HG03095 (cell line): ENCODE data around the gene ZNF723.
"Not testable (repeated sequence)": the region's sequence is repeated elsewhere in the genome, so short reads cannot be mapped to it uniquely, and the experiment has no call there.

ENCODE experiments used
- ATAC-seq: cut with Tn5 transposase; IDR thresholded peaks from one replicate; pipeline ENCODE4 v1.9.1; 2021; ENCODE audit warnings: moderate library complexity; ENCODE audit not compliant: unreplicated experiment

ZNF723 gene

DNA sequence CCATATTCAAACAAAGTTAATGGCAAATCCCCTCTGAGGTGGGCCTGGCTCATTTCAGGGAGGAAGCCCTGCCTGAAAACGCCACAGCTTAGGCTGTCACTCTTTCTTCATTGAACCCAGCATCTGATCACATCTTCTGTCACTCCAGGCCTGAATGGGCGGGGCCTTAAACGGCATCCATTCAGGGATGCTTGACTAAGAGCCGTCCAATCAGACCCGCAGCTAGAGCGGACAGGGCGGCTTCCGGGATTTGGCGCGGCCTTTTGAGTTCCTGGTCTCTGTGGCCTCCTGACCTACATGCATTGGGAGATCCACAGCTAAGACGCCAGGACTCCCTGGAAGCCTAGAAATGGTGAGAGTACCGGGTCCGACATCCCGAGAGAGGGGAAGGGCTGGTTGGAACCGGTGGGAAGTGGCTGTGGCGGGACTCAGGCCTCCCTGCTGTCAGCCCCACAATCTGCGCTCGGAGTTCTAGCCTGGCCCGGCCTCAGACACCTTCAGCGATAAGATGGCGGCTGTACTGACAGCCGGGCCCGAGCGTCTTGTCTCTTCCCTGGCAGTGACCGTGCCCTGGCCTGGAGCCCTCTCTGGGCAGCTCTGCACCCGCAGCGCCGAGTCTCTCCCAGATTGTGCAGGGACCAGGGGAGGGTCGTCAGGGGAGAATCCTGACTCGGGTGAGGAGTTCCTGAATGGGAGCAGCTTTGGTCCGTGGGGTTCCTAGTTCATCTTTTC is at the start of gene ZNF723:
Gene ZNF723 (plus strand): TSS at position 261 of the 732 bp plus-strand sequence. CDS start 89 bp downstream, at position 350.
- no peak for ATAC-seq

DNA sequence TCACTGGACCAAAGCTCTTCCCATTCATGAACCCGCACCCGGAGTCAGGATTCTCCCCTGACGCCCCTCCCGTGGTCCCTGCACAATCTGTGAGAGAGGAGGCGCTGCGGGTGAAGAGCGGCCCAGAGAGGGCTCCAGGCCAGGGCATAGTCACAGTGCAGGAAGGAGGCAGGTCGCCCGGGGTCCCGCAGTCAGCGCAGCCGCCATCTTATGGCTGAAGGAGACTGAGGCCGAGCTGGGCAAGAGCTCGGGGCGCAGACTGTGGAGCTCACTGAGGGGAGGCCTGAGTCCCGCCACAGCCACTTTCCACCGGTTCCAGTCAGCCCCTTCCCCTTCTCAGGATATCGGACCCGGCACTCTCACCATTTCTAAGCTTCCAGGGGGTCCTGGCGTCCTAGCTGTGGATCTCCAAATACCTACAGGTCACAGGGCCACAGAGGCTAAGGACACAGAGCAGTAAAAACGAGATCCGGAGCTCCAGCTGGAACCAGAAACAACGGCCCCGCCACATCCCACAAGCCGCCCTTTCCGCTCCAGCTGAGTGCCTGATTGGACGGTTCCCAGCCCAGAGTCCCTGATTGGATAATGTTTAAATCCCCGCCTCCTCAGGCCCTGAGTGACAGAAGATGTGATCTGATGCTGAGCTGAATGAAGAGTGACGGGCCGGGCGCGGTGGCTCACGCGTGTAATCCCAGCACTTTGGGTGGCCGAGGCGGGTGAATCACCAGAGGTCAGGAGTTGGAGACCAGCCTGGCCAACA is 48.3 kb upstream of the ZNF723 start, which contains the start of gene ZNF99:
Gene ZNF99 (minus strand): TSS at position 501 of the 760 bp plus-strand sequence. CDS start 135 bp downstream, at position 366.
- ATAC-seq: no peak

DNA sequence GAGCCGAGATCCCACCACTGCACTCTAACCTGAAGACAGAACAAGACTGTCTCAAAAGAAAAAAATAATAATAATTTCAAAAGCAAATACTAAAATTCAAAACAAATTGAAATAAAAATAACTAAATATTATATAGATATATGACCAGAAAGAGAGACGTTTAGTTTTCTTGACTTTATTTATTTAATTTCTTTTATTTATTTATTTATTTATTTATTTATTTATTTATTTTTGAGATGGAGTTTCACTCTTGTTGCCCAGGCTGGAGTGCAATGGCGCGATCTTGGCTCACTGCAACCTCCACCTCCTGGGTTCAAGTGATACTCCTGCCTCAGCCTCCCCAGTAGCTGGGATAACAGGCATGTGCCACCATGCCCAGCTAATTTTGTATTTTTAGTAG is 39.2 kb upstream of the ZNF723 start:
- ATAC-seq: not testable (repeated sequence)

DNA sequence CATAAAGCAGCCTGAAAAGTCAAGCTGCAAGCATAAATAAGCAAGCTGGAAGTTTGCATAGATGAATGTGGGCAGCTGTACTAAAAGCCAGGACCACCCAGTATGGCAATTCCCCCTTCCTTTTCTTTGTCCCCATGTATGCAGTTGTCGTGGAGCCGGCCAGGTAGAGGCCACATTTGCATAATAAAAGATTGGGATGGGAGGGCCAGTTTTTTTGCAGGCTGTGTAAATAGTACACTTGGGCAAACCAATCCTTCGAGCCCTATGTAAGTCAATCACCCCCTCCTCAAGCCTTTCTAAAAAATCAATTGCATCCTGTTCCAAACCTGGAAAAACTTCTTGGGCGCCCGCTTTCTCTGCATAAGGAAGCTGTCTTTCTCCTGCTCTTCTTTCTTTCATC is 35.1 kb upstream of the ZNF723 start:
- ATAC-seq: no peak

DNA sequence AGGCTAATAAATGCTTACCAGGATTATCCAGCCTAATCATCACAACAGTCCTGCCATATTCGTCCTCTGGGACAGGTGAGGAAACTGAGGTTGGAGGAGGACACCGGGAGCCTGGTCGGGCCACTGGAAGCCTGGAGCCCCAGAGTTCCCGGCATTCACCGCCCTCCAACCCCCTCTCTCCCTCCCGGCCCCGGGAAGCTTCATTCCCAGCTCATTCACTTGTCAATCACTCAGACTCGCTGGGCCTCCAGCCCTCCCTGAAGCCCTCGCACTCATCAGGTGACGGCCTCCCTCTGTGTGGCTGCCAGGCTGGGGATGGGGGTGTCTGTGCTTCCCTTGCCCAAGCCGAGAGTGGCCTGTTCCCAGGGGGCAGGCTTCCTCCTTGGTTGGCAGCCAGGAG is 25.7 kb upstream of the ZNF723 start:
- no peak for ATAC-seq

DNA sequence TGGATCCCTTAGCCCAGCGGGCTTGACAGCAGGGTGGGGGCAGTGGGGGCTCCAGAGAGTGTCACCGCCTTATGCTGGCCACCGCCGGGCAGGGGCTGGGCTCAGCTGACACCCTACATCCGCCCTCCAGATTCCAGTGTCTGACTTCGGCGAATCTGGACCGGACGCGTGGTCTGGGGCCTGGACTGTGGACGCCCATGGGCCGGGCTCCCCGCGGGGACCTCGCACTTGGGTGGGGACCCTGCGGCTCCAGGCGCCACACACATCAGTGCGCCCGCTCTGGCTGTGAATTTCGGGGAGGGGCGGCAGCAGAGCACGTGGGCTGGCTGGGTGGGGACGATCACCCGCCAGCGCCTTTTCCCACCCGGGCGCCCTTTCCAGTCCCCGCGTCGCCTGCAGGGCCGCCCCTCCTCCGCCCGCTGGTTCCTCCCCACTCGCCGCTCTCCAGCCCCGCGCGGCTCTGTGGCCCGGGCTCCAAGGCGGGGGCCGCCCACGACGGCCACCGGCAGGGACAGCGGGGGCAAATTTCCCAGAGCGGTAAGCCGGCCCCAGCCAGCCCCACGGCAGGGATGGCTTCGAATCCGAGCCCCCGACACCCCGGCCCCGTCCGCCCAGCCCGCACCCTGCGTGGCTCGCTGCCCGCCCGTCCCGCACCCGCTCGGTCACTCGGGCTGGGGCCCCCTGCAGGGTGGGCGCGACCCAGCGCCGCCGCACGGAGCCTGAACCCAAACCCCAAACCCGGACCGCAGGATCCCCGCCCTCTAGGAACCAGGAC is 24.8 kb upstream of the ZNF723 start:
- ATAC-seq: no peak

DNA sequence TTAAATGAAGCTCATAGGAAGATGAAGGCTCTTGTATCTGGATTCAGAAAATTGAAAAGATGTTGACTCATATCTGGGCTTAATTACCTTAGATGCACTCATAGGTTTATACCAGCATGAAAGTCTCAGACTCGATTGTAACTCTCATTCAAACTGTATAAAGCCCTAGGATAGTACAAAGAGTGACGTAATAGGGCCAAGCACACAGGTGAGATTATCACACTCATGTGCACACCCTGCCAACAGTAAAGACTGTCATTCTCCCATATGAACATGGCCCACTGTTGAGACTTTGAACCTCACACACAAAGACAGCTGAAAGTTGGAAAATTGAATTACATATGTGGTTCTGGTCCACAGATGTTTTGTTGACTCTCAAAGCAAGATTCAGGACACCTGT is 18.0 kb upstream of the ZNF723 start:
- ATAC-seq: no peak

DNA sequence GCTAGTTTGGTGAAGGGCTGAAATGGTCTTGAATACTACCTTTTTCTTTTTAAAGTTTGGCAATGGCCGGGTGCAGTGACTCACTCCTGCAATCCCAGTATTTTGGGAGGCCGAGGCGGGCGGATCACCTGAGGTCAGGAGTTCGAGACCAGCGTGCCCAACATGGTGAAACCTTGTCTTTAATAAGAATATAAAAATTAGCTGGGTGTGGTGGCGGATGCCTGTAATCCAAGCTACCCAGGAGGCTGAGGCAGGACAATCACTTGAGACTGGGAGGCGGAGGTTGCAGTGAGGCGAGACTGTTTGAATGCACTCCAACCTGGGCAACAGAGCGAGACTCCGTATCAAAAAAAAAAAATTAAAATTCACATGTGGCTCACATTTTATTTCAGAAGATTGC is 880 bp upstream of the ZNF723 start:
- no peak for ATAC-seq

DNA sequence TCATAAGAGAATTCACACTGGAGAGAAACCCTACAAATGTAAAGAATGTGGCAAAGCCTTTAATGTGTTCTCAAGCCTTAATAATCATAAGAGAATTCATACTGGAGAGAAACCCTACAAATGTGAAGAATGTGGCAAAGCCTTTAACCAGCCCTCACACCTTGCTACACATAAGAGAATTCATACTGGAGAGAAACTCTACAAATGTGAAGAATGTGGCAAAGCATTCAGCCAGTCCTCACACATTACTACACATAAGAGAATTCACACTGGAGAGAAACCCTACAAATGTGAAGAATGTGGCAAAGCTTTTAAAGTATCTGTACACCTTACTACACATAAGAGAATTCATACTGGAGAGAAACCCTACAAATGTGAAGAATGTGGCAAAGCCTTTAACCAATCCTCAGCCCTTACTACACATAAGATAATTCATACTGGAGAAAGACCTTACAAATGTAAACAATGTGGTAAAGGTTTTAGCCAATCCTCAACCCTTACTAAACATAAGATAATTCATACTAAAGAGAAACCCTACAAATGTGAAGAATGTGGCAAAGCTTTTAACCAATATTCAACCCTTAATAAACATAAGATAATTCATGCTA is 25.7 kb downstream of the ZNF723 start:
- ATAC-seq: not testable (repeated sequence)

DNA sequence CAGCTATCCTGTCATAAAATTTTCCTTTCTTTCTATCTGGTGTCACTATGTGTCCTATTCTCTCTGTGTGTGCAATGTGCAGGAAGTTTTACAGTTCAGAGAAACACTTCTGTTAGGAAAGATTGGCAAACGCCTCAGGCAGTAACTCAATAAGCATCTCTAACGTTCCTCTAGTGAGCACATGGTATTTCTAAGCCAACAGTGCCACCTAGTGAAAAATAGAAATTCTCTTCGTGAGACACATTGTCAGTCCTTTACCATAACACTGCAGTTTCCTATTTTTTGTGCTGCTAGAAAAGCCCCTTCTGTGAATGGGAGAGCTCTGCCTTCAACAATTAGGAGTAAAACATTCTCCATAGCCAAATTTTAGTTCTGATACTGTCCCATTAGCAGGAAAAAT is 50.7 kb downstream of the ZNF723 start:
- no peak for ATAC-seq

DNA sequence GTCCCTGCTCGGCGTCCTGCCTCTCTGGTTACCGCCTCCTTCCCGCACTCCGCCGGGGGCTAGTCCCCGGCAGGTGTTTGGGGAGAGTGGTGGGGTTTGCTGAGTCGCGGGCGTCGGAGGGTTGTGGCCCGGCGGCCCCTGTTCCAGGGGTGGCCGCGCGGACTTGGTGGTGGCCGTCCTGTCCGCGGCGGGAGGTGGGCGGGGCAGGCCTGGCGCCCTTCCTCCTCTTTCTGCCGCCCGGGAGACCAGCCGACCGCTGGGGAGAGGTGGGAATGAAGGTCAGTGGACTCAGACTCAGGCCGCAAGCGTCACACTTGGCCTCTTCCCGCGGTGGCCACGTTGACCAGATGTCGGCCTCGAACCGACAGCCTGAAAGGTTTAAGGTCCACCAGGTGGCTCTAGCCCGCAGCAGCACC is 61.8 kb downstream of the ZNF723 start:
- no peak for ATAC-seq

DNA sequence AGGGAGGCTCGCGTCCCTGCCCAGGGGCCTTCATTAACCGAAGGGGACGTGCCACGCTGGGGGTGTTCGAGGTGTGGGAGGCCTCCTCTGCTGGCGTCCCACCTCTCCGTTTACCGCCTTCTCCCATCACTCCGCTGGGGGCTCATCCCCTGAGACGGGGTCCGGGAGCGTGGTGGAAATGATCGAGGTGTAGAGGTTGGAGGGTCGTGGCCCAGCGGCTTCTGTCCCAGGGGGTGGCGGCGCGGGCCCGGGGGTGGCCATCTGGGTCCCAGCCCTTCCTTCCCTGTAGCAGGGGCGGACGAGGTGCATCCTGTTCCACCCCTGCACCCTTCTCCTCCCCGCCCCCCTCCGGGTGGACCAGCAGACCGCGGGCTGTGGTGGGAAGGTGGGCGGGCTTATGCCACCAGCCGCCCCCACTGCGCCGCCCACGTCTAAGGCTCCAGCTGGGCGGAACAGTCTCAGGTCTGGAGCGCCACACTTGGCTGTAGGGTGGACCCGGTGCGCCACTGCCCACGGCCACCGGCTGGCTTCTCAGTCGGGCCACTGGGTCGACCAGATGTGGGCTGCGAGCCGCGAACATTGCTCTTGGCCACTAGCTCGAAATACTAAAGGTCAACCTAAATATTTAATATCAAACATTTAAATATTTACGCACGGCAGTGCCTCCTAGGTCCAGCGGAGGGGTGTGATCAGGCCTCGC is 69.5 kb downstream of the ZNF723 start:
- ATAC-seq: no peak
